C4-2B (cell line): ENCODE results near the gene UPP2.

Experiments used
- H3K27ac ChIP-seq: fragments of 450-650 bp; 2 replicates; pipeline ENCODE4 v1.5.1; 2017
- ZFX ChIP-seq: fragments of 450-650 bp; IDR thresholded peaks from 2 replicates; pipeline ENCODE4 v1.6.1; 2017
- TF ChIP-seq, protein P1 (sequence below): fragments of 450-650 bp; conservative IDR thresholded peaks from 2 replicates; pipeline ENCODE4 v1.5.1; 2017; ENCODE audit warnings: mild to moderate bottlenecking

The UPP2 gene

DNA sequence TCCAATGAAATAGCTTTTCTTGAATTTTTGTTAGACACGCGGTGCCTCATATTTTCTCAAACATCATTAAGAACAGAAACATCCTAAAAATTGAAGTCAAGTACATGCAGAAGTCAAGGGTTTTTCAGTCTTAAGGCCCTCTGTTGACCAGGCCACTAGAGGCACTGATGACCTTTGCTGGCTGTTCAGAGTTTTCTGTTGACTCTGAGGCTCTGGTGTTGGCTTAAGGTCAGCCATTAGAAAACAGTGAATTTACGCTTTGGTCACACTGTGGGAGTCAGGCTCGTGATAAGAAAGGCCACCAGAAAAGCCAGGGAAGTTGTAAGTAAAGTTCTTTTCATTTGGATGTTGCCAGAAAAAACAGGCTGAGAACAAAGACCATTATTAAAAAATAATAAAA, 5.8 kb upstream of the UPP2 start:
- TF ChIP-seq, protein P1, sequence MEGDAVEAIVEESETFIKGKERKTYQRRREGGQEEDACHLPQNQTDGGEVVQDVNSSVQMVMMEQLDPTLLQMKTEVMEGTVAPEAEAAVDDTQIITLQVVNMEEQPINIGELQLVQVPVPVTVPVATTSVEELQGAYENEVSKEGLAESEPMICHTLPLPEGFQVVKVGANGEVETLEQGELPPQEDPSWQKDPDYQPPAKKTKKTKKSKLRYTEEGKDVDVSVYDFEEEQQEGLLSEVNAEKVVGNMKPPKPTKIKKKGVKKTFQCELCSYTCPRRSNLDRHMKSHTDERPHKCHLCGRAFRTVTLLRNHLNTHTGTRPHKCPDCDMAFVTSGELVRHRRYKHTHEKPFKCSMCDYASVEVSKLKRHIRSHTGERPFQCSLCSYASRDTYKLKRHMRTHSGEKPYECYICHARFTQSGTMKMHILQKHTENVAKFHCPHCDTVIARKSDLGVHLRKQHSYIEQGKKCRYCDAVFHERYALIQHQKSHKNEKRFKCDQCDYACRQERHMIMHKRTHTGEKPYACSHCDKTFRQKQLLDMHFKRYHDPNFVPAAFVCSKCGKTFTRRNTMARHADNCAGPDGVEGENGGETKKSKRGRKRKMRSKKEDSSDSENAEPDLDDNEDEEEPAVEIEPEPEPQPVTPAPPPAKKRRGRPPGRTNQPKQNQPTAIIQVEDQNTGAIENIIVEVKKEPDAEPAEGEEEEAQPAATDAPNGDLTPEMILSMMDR, result 0 out of 2 replicates have a peak, but pooled peaks have one; percentile 8
- TF ChIP-seq ZFX, result no peak
- H3K27ac ChIP-seq, result no peak overlapping the region

DNA sequence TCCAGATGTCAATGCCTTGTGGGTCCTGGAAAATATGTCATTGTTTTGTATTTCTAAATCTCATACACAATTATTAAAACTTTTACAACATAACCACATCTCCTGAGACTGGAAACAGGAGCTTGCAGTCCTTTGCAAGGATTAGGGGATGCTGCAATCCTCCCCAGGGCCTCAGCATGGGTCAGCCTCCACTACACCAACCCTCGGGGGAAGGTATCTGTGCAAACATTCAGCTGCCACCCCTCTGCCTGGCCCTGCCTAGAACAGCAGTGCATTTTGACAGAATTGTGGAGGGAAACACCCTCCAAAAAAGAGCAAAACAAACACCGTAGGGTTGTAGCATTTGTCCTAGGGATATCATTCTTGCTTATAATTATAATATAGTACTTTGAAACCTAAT, 4.2 kb upstream of the UPP2 start:
- TF ChIP-seq, protein P1, result no peak
- TF ChIP-seq ZFX, result no peak
- H3K27ac ChIP-seq, result no peak overlapping the region

DNA sequence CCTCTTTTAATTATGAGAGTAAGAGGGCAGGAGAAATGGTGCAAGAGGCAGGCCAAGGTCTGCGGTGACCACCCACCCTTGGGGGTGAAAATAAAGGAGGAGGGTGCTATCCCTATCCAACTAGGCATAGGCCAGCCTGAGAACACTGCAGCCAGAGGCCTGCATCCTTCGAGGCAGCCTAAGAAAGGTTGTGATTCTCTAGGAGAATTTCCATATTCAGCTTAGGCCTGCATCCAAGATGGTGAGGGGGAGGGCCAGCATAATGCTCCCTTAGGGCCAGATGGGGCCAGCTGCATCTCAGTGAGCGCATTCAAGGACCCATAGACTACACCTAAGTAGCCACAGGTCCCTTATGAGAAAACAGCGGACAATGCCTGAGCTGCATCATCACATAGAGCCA, 3.5 kb upstream of the UPP2 start:
- TF ChIP-seq, protein P1, result no peak
- no peak for TF ChIP-seq ZFX
- no peak overlapping the region for H3K27ac ChIP-seq

DNA sequence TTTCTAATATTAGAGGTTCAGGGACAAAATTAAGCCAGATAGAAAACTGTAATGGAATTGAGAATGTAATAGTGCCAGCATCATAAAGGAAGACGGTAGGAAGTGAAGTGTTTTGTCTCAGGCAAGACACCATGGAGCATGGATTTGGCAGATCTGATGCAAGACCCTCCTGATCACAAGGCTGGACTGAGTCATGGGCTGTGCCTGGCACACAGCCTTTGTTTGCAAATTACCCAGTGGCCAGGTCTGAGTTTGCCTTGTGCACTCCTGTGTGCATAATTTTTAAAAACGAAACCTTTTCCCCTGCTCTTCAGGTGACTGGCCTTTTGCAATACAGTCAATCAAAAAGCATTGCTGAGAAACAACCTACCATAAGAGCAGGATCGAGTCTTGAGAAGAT, 2.0 kb upstream of the UPP2 start:
- no peak overlapping the region for H3K27ac ChIP-seq
- no peak for TF ChIP-seq ZFX
- TF ChIP-seq, protein P1, result no peak

DNA sequence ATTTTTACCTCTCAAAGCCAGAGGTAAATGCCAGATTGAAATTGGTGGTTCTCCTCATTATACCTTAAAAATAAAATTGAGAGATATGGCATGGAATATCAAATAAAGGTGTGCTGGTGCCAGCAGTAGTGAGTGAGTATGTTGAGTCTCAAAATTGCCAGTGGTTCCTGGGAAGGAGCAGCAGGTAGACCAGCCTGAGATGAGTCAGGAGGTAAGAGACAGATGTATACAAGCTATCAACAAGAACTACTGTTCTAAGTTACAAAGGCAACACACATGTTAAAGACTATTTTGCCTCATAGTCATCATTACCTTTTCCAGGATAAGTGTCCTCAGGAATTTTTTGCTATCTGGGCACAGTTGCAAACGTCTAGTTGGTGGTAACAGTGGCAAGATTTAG, 1.3 kb upstream of the UPP2 start:
- TF ChIP-seq, protein P1, result no peak
- TF ChIP-seq ZFX, result no peak
- H3K27ac ChIP-seq, result no peak overlapping the region

DNA sequence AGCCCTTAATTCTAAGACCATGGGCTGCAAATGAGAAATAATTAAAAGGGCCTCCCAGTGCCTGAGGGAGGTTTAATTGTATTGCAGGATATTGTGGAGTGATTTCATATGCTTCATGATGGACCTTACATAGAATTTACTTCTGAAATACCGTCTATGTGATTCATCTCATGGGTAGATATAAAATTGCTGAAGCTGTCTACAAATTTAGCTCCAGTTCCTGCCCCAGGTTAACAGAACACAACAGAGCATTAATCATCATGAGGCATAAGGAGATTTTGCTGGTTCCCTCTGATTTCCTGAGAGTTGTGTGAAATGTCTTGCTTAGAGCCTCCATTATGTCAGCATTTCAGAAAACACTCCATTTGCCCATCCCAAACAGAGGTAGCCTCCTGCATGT, 770 bp downstream of the UPP2 start:
- TF ChIP-seq ZFX, result no peak
- TF ChIP-seq, protein P1, result no peak
- H3K27ac ChIP-seq, result no peak overlapping the region

DNA sequence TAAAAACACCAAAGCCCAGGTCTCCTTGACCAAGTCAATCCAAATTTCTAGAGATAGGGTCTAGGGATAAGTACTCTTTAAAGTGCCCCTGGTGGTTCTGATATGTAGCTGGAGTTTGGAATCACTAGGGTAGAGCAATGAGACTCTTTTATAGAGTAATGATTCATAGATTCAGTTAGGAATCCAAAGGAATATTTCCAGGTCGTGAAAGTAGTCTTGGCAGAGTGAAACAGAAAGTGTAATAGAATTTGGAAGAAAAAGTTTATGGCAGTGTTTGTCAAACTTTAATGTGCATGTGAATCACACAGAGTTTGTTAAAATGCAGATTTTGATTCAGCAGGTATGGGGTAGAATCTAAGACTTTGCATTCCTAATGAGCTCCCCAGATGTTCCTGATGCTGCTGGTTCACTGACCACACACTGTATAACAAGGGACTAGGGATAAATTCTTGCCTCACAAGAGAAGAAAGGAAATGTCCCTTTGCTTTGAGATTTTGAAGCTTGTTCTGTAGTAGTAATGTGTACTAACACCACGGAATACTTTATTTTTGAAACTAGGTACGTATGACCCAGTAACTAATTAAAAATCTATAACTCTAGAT, 1.8 kb downstream of the UPP2 start:
- no peak overlapping the region for H3K27ac ChIP-seq
- TF ChIP-seq ZFX, result no peak
- TF ChIP-seq, protein P1, result no peak
